Colonic mucosa (tissue), 4 donors: Measurements from ENCODE around the gene LMAN1. TPM values are rescaled to one million over a fixed set of nuclear protein-coding genes. Genes with fewer than 3 reads are reported as not detected.

Experiments
- DNase-seq: peaks from one replicate; pipeline ENCODE4 v3.0.0-alpha.2; 2020
- H3K27ac ChIP-seq: fragments of 200-600 bp; one replicate; pipeline ENCODE4 v1.8.0; 2021
- H3K27me3 ChIP-seq: fragments of 200-600 bp; one replicate; pipeline ENCODE4 v1.8.0; 2021
- H3K36me3 ChIP-seq: fragments of 200-600 bp; one replicate; pipeline ENCODE4 v1.8.0; 2021
- H3K4me1 ChIP-seq: fragments of 200-600 bp; one replicate; pipeline ENCODE4 v1.8.0; 2021; ENCODE audit warnings: mild to moderate bottlenecking
- H3K4me3 ChIP-seq: fragments of 200-600 bp; one replicate; pipeline ENCODE4 v1.8.0; 2021
- H3K9ac ChIP-seq, 2 donors: one replicate each; pipeline ENCODE4 v1.7.0; 2013; ENCODE audit warnings: control low read depth in 2 of 2, low read depth in 2 of 2, low read length in 2 of 2
- H3K9me3 ChIP-seq: fragments of 200-600 bp; one replicate; pipeline ENCODE4 v1.8.0; 2021
- CTCF ChIP-seq: fragments of 200-600 bp; IDR thresholded peaks from one replicate; pipeline ENCODE4 v1.8.0; 2022; ENCODE audit warnings: antibody characterized with exemption, mild to moderate bottlenecking
- intact Hi-C: fragments of 100-400 bp; cut with DNase I; formaldehyde crosslinking; loops from one replicate; pipeline ENCODE4 v1.14.1; 2022
- total RNA-seq, 2 donors: library from RNA; stranded (reverse); fragmentation: NEBNext Ultra II Directional in 1 of 2; extraction: Animal tissue kit (Norgen Biotek cat#: 25700) in 1 of 2; gene quantifications; one replicate each; pipeline ENCODE4 v1.2.1, GENCODE V29; 2021
- donor health status: healthy.
- donor health status: DM: no; HTN: no; CAD: no.
- donor health status: DM: no; HTN: no; CAD: no.

LMAN1 gene
- total RNA-seq, 2 donors from 2014 or later, result 60.2 to 67.6 TPM

GRCh38 chr18:59328683-59329082, 30.4 kb downstream of the LMAN1 start:
- intact Hi-C loops, result no loop called here
- H3K4me1 ChIP-seq, result no peaks in the 10 kb centered on the region
- no peak for DNase-seq
- no peak overlapping the region for H3K4me3 ChIP-seq
- no peak overlapping the region for H3K9ac ChIP-seq
- H3K36me3 ChIP-seq, result no peaks in the 10 kb centered on the region
- H3K9me3 ChIP-seq, result no peaks in the 10 kb centered on the region
- H3K27ac ChIP-seq, result no peak overlapping the region
- no peak for TF ChIP-seq CTCF
- no peaks in the 10 kb centered on the region for H3K27me3 ChIP-seq

- Histone ChIP-seq H3K27me3 (no peaks in the 10 kb centered on the region), H3K36me3 (no peaks in the 10 kb centered on the region), H3K9me3 (no peaks in the 10 kb centered on the region), H3K4me3 (no peak overlapping the region), H3K4me1 (no peaks in the 10 kb centered on the region), H3K9ac (no peak overlapping the region), H3K27ac (no peak overlapping the region)
- intact Hi-C loops, result no loop called here
- DNase-seq, result no peak
- TF ChIP-seq CTCF, result no peak
Observed at GRCh38 chr18:59325965-59326364, 33.1 kb downstream of the LMAN1 start.

GRCh38 chr18:59324623-59324971, 34.5 kb downstream of the LMAN1 start:
- Histone ChIP-seq H3K9me3 (no peaks in the 10 kb centered on the region), H3K4me1 (no peaks in the 10 kb centered on the region), H3K27me3 (no peaks in the 10 kb centered on the region), H3K9ac (no peak overlapping the region), H3K36me3 (no peaks in the 10 kb centered on the region), H3K4me3 (no peak overlapping the region), H3K27ac (no peak overlapping the region)
- intact Hi-C loops, result no loop called here
- DNase-seq, result no peak
- no peak for TF ChIP-seq CTCF

GRCh38 chr18:59323931-59324622, 35.0 kb downstream of the LMAN1 start:
- Histone ChIP-seq H3K9ac (no peak overlapping the region), H3K9me3 (no peaks in the 10 kb centered on the region), H3K27ac (no peak overlapping the region), H3K4me1 (no peaks in the 10 kb centered on the region), H3K36me3 (no peaks in the 10 kb centered on the region), H3K4me3 (no peak overlapping the region), H3K27me3 (no peaks in the 10 kb centered on the region)
- no peak for TF ChIP-seq CTCF
- DNase-seq, result no peak
- intact Hi-C loops, result no loop called here

GRCh38 chr18:59318460-59319050, 40.5 kb downstream of the LMAN1 start, which contains the start of gene CPLX4:
CPLX4 (minus strand) TSS chr18:59318649; CDS start chr18:59318462, 187 bp downstream.
- Histone ChIP-seq H3K9me3 (no peaks in the 10 kb centered on the region), H3K27me3 (no peaks in the 10 kb centered on the region), H3K36me3 (no peaks in the 10 kb centered on the region), H3K9ac (no peak within 1 kb of the TSS), H3K4me3 (no peak within 1 kb of the TSS), H3K27ac (no peak within 1 kb of the TSS), H3K4me1 (no peaks in the 10 kb centered on the region)
- intact Hi-C loops, result no loop called here
- TF ChIP-seq CTCF, result no peak
- DNase-seq, result no peak
